ENCODE results near the gene OBI1.

Gene OBI1

GRCh38 chr13:78596736-78597601 lies 62.0 kb downstream of the OBI1 start:
- DNase-seq (ENCODE audit: extremely low read depth, insufficient read length) = no peak
- no peak overlapping the region for H3K4me3 ChIP-seq (replicated peaks; ENCODE audit: low read depth, low read length)
- no peak for TF ChIP-seq CTCF (IDR thresholded peaks at IDR 0.05; ENCODE audit: insufficient read depth, low read length, poor library complexity, severe bottlenecking)
- H3K27me3 ChIP-seq (replicated peaks; ENCODE audit: control insufficient read depth, insufficient read depth, low read length) = peaks cover 2% of the 10 kb centered on the region; the same call in 1 of the 2 replicates
- H3K36me3 ChIP-seq (ENCODE audit: control insufficient read depth, insufficient read depth, low read length) = no peaks in the 10 kb centered on the region

GRCh38 chr13:78596399-78596735 lies 62.6 kb downstream of the OBI1 start:
- H3K4me3 ChIP-seq (replicated peaks; ENCODE audit: low read depth, low read length) = no peak overlapping the region
- no peaks in the 10 kb centered on the region for H3K36me3 ChIP-seq (ENCODE audit: control insufficient read depth, insufficient read depth, low read length)
- no peak for TF ChIP-seq CTCF (IDR thresholded peaks at IDR 0.05; ENCODE audit: insufficient read depth, low read length, poor library complexity, severe bottlenecking)
- H3K27me3 ChIP-seq (replicated peaks; ENCODE audit: control insufficient read depth, insufficient read depth, low read length) = peaks cover 2% of the 10 kb centered on the region; the same call in 1 of the 2 replicates
- DNase-seq (ENCODE audit: extremely low read depth, insufficient read length) = no peak

GRCh38 chr13:78595495-78596398 lies 63.2 kb downstream of the OBI1 start:
- H3K4me3 ChIP-seq (replicated peaks; ENCODE audit: low read depth, low read length) = no peak overlapping the region
- no peak for TF ChIP-seq CTCF (IDR thresholded peaks at IDR 0.05; ENCODE audit: insufficient read depth, low read length, poor library complexity, severe bottlenecking)
- no peaks in the 10 kb centered on the region for H3K36me3 ChIP-seq (ENCODE audit: control insufficient read depth, insufficient read depth, low read length)
- H3K27me3 ChIP-seq (replicated peaks; ENCODE audit: control insufficient read depth, insufficient read depth, low read length) = no peaks in the 10 kb centered on the region; the same call in 1 of the 2 replicates
- DNase-seq (ENCODE audit: extremely low read depth, insufficient read length) = peak; percentile 44

- no peak for TF ChIP-seq CTCF (IDR thresholded peaks at IDR 0.05; ENCODE audit: insufficient read depth, low read length, poor library complexity, severe bottlenecking)
- Histone ChIP-seq H3K27me3 (replicated peaks; ENCODE audit: control insufficient read depth, insufficient read depth, low read length) (no peaks in the 10 kb centered on the region; the same call in 1 of the 2 replicates), H3K36me3 (ENCODE audit: control insufficient read depth, insufficient read depth, low read length) (no peaks in the 10 kb centered on the region), H3K4me3 (replicated peaks; ENCODE audit: low read depth, low read length) (no peak overlapping the region)
- DNase-seq (ENCODE audit: extremely low read depth, insufficient read length) = no peak
Measured at GRCh38 chr13:78594456-78594975, 64.4 kb downstream of the OBI1 start.

GRCh38 chr13:78593652-78594455 lies 65.1 kb downstream of the OBI1 start:
- no peak for TF ChIP-seq CTCF (IDR thresholded peaks at IDR 0.05; ENCODE audit: insufficient read depth, low read length, poor library complexity, severe bottlenecking)

More at GRCh38 chr13:78593652-78594455, 65.1 kb downstream of the OBI1 start:
- Histone ChIP-seq H3K4me3 (replicated peaks; ENCODE audit: low read depth, low read length) (no peak overlapping the region), H3K36me3 (ENCODE audit: control insufficient read depth, insufficient read depth, low read length) (no peaks in the 10 kb centered on the region), H3K27me3 (replicated peaks; ENCODE audit: control insufficient read depth, insufficient read depth, low read length) (no peaks in the 10 kb centered on the region; the same call in 1 of the 2 replicates)
- DNase-seq (ENCODE audit: extremely low read depth, insufficient read length) = no peak
